Mesenchymal stem cell (in vitro differentiated cells and primary cell): ENCODE measurements around the gene STAMBP.

Source experiments
- DNase-seq: peaks from one replicate; pipeline ENCODE4 v3.0.0-alpha.2; 2013
- H2AFZ ChIP-seq: one replicate; pipeline ENCODE4 v1.6.1; 2013; ENCODE audit warnings: low read depth, mild to moderate bottlenecking, control low read depth, inconsistent platforms, low read length, moderate library complexity
- H2AK5ac ChIP-seq: 2 replicates; pipeline ENCODE4 v1.6.1; 2013; ENCODE audit warnings: low read length, moderate library complexity, mild to moderate bottlenecking, inconsistent platforms; ENCODE audit not compliant: severe bottlenecking
- H2BK120ac ChIP-seq: one replicate; pipeline ENCODE4 v1.6.1; 2013; ENCODE audit warnings: low read depth, mild to moderate bottlenecking, inconsistent platforms, low read length, moderate library complexity
- H2BK12ac ChIP-seq, 2 experiments: one replicate each; pipeline ENCODE4 v1.6.1; 2013; ENCODE audit warnings: inconsistent platforms in 2 of 2, low read length in 2 of 2, mild to moderate bottlenecking in 2 of 2, moderate library complexity in 2 of 2, control low read depth in 1 of 2
- H2BK15ac ChIP-seq: one replicate; pipeline ENCODE4 v1.6.1; 2013; ENCODE audit warnings: mild to moderate bottlenecking, low read depth, inconsistent platforms; ENCODE audit not compliant: poor library complexity, severe bottlenecking
- H2BK5ac ChIP-seq: 2 replicates; pipeline ENCODE4 v1.6.1; 2013; ENCODE audit warnings: low read depth, mild to moderate bottlenecking, low read length, control low read depth, inconsistent platforms; ENCODE audit not compliant: poor library complexity, severe bottlenecking
- H3K14ac ChIP-seq, 2 experiments: one replicate each; pipeline ENCODE4 v1.6.1; 2013; ENCODE audit warnings: inconsistent platforms in 2 of 2, low read length in 2 of 2, control low read depth in 1 of 2, mild to moderate bottlenecking in 1 of 2, moderate library complexity in 1 of 2
- H3K18ac ChIP-seq, 2 experiments: one replicate each; pipeline ENCODE4 v1.6.1; 2013; ENCODE audit warnings: inconsistent platforms in 2 of 2, low read length in 2 of 2, control low read depth in 1 of 2, low read depth in 1 of 2, mild to moderate bottlenecking in 1 of 2
- H3K23ac ChIP-seq, 2 experiments: one replicate each; pipeline ENCODE4 v1.6.1; 2013; ENCODE audit warnings: inconsistent platforms in 2 of 2, low read length in 2 of 2, mild to moderate bottlenecking in 2 of 2, moderate library complexity in 2 of 2, control low read depth in 1 of 2
- H3K27ac ChIP-seq: 2 replicates; pipeline ENCODE4 v1.5.1; 2013; ENCODE audit warnings: mild to moderate bottlenecking, moderate library complexity, low read length, control low read depth, inconsistent platforms; ENCODE audit not compliant: poor library complexity, severe bottlenecking
- H3K27me3 ChIP-seq, 2 experiments: 2 replicates each; pipeline versions ENCODE4 v1.6.1 to v1.7.0; 2013; ENCODE audit warnings: low read length in 2 of 2, mild to moderate bottlenecking in 2 of 2, moderate library complexity in 2 of 2, control low read depth in 1 of 2, inconsistent platforms in 1 of 2; ENCODE audit not compliant: control insufficient read depth in 1 of 2, insufficient read depth in 1 of 2
- H3K36me3 ChIP-seq, 2 experiments: 2 replicates each; pipeline versions ENCODE4 v1.6.1 to v1.7.0; 2013; ENCODE audit warnings: low read length in 2 of 2, control low read depth in 1 of 2, inconsistent platforms in 1 of 2, low read depth in 1 of 2, mild to moderate bottlenecking in 1 of 2; ENCODE audit not compliant: insufficient read depth in 2 of 2, control insufficient read depth in 1 of 2
- H3K4ac ChIP-seq, 2 experiments: one replicate each; pipeline ENCODE4 v1.6.1; 2013; ENCODE audit warnings: inconsistent platforms in 2 of 2, low read length in 2 of 2, mild to moderate bottlenecking in 2 of 2, moderate library complexity in 2 of 2, control low read depth in 1 of 2, low read depth in 1 of 2
- H3K4me1 ChIP-seq: 2 replicates; pipeline ENCODE4 v1.6.1; 2013; ENCODE audit warnings: low read depth, low read length, control low read depth; ENCODE audit not compliant: control insufficient read depth, insufficient read depth
- H3K4me2 ChIP-seq: 2 replicates; pipeline ENCODE4 v1.6.1; 2013; ENCODE audit warnings: low read length, mild to moderate bottlenecking, inconsistent platforms; ENCODE audit not compliant: poor library complexity, severe bottlenecking
- H3K4me3 ChIP-seq, 2 experiments: 2 replicates each; pipeline versions ENCODE4 v1.5.1 to v1.7.0; 2013; ENCODE audit warnings: low read length in 2 of 2, mild to moderate bottlenecking in 2 of 2, control low read depth in 1 of 2, low read depth in 1 of 2; ENCODE audit not compliant: insufficient read depth in 1 of 2
- H3K79me1 ChIP-seq: replicated peaks from 2 replicates; pipeline ENCODE4 v1.6.1; 2013; ENCODE audit warnings: mild to moderate bottlenecking, control low read depth, low read length, inconsistent platforms; ENCODE audit not compliant: poor library complexity, severe bottlenecking
- H3K9ac ChIP-seq: 2 replicates; pipeline ENCODE4 v1.7.0; 2013; ENCODE audit warnings: mild to moderate bottlenecking, low read length, moderate library complexity
- H3K9me3 ChIP-seq: 2 replicates; pipeline ENCODE4 v1.7.0; 2013; ENCODE audit warnings: mild to moderate bottlenecking, low read length; ENCODE audit not compliant: control insufficient read depth
- H4K8ac ChIP-seq: one replicate; pipeline ENCODE4 v1.6.1; 2013; ENCODE audit warnings: inconsistent platforms, mild to moderate bottlenecking, low read length, moderate library complexity
- H4K91ac ChIP-seq: one replicate; pipeline ENCODE4 v1.6.1; 2013; ENCODE audit warnings: mild to moderate bottlenecking, low read length, inconsistent platforms
- WGBS: methylation state at CpG from one replicate; pipeline ENCODE4 v1.1.7; 2013; ENCODE audit warnings: mixed read lengths; 5-methylcytosine and 5-hydroxymethylcytosine counted together

The STAMBP gene

DNA sequence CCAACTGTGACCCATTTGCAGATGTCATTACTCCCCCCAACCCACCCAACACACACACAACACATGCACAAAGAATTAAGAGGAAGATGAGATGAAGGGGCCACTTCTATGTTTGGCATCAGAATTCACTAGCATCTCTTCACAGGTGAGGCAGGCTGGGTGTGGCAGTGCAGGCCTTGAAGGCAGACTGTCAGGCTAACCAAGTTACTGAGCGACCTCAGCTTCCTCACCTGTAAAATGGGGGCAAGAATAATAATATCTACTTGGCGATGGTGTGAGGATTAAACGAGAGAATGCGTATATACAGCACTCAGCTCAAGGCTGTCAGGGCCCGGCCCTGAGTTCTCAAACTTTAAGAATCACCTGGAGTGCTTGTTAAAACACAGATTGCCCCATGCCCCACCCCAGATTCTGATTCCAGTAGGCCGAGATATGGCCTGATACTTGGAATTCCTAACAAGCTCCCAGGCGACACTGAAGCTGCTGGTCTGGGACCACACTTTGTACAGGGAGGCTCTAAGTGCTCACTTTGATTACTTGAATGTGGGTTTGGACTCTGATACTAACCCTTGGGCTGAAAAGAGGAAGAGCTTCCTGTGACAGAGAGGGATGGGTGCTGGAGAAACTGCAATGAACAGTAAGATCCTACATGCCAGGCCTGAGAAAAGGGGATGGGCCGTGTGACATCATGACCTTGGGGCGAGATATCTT lies 65.2 kb downstream of the STAMBP start:
- Histone ChIP-seq H2BK120ac (no peak overlapping the region), H3K9me3 (no peaks in the 10 kb centered on the region), H3K9ac (no peak overlapping the region), H3K23ac (no peak overlapping the region), H3K4me2 (peak overlapping the region; percentile 12), H4K91ac (no peak overlapping the region), H2AK5ac (peak overlapping the region; percentile 84), H3K36me3 (no peaks in the 10 kb centered on the region), H3K79me1 (peaks cover 12% of the 10 kb centered on the region), H3K27me3 (peaks cover 0 to 73% of the 10 kb centered on the region in 2 experiments), H3K4ac (no peak overlapping the region), H3K18ac (no peak overlapping the region), H2AFZ (no peak overlapping the region), H3K27ac (no peak overlapping the region), H4K8ac (no peak overlapping the region), H3K14ac (no peak overlapping the region), H2BK15ac (no peak overlapping the region), H2BK5ac (no peak overlapping the region), H2BK12ac (no peak overlapping the region), H3K4me3 (peak overlapping the region in 1 of 2 experiments; percentile 34), H3K4me1 (peaks cover 37% of the 10 kb centered on the region)
- WGBS: 91% methylated on average over 9 of the region's 9 CpGs
- DNase-seq: no peak

DNA sequence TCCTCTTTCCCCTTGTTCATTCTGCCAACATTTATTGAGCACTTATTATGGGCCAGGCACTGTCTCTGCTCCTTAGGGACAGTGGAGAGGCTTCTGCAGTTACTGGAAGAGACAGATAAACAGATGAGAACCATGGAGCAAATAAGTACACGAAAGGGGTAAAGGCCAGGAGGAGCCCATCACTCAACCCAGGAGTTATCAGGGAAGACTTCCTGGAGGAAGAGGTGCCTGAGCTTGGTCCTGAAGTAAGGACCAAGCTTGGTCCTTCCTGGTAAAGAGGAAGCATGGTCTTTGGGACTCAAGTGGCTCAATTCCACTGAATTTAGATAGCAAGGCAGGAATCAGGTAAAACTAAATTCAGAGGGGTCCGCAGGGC lies 65.7 kb downstream of the STAMBP start:
- H3K36me3 ChIP-seq: no peaks in the 10 kb centered on the region
- H3K79me1 ChIP-seq: peaks cover 12% of the 10 kb centered on the region
- H4K8ac ChIP-seq: no peak overlapping the region
- no peak overlapping the region for H2BK120ac ChIP-seq
- no peak overlapping the region for H3K4ac ChIP-seq
- no peak overlapping the region for H3K27ac ChIP-seq
- no peak overlapping the region for H3K4me2 ChIP-seq
- no peak overlapping the region for H2AFZ ChIP-seq
- H2BK15ac ChIP-seq: no peak overlapping the region
- H3K14ac ChIP-seq: no peak overlapping the region
- H3K27me3 ChIP-seq: peaks cover 0 to 73% of the 10 kb centered on the region in 2 experiments
- peak overlapping the region; percentile 23 for H2AK5ac ChIP-seq
- peaks cover 37% of the 10 kb centered on the region for H3K4me1 ChIP-seq
- no peak overlapping the region for H2BK5ac ChIP-seq
- no peak overlapping the region for H3K9ac ChIP-seq
- DNase-seq: no peak
- H3K23ac ChIP-seq: no peak overlapping the region
- H3K4me3 ChIP-seq: no peak overlapping the region
- H3K18ac ChIP-seq: no peak overlapping the region
- no peak overlapping the region for H2BK12ac ChIP-seq
- no peaks in the 10 kb centered on the region for H3K9me3 ChIP-seq
- WGBS: 94% methylated on average over 2 of the region's 2 CpGs
- no peak overlapping the region for H4K91ac ChIP-seq

DNA sequence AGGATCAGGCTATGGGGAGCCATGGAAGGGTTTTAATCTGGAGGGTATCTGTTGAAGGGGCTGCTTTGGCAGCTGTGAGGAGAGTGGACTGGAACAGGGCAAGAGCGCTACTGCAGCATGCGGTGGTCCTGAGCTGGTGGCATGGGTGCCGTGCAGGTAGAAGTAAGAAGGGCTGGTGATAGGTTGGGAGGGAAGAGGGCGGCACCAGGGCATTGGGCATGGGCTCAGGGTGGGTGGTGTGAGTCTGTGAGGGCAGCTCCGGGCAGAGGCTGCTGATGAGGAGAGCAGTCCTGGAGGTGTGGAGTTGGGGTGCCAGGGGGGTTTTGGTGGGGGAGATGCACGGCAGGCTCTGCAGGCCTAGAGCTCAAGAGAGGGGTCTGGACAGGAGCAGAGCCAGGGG lies 66.1 kb downstream of the STAMBP start:
- H3K4me2 ChIP-seq: peak overlapping the region; percentile 0
- no peak overlapping the region for H3K27ac ChIP-seq
- H2BK12ac ChIP-seq: no peak overlapping the region
- H3K9ac ChIP-seq: no peak overlapping the region
- H2BK120ac ChIP-seq: no peak overlapping the region
- no peak overlapping the region for H2BK15ac ChIP-seq
- H3K27me3 ChIP-seq: peaks cover 0 to 73% of the 10 kb centered on the region in 2 experiments
- no peaks in the 10 kb centered on the region for H3K36me3 ChIP-seq
- no peak for DNase-seq
- H3K14ac ChIP-seq: no peak overlapping the region
- no peak overlapping the region for H4K8ac ChIP-seq
- peak overlapping the region in 1 of 2 experiments; percentile 26 for H3K23ac ChIP-seq
- H4K91ac ChIP-seq: no peak overlapping the region
- WGBS: 79% methylated on average over 6 of the region's 6 CpGs
- H3K4ac ChIP-seq: no peak overlapping the region
- peak overlapping the region; percentile 17 for H2AK5ac ChIP-seq
- no peak overlapping the region for H2BK5ac ChIP-seq
- H3K4me3 ChIP-seq: no peak overlapping the region
- H3K18ac ChIP-seq: no peak overlapping the region
- H3K4me1 ChIP-seq: peaks cover 37% of the 10 kb centered on the region
- peaks cover 13% of the 10 kb centered on the region for H3K79me1 ChIP-seq
- no peak overlapping the region for H2AFZ ChIP-seq
- H3K9me3 ChIP-seq: no peaks in the 10 kb centered on the region

DNA sequence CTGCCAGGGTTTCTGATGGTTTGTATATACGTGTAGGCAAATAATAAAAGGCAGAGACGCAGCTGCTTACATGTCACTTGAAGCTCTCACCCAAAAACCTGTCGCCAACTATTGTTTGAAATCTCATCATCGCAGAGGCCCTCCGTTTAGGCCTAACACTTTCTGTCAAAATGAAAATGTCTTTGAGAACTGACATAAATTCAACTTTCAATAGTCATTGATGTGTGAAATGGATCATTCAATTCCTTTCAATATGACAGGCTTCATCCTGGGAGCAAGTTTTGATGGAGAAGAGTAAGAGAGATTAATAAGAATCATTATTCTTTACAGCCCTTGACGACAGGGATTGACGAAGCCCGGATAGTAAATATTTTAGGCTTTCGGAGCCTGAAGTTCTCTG lies 66.7 kb downstream of the STAMBP start:
- peaks cover 16% of the 10 kb centered on the region for H3K79me1 ChIP-seq

More for the DNA sequence above, 66.7 kb downstream of the STAMBP start:
- WGBS: 94% methylated on average over 2 of the region's 9 CpGs
- H2BK5ac ChIP-seq: no peak overlapping the region
- H2BK15ac ChIP-seq: no peak overlapping the region
- H2BK12ac ChIP-seq: no peak overlapping the region
- H2AFZ ChIP-seq: no peak overlapping the region
- no peak overlapping the region for H3K14ac ChIP-seq
- no peak overlapping the region for H4K8ac ChIP-seq
- H3K4me1 ChIP-seq: peaks cover 34% of the 10 kb centered on the region
- H3K9me3 ChIP-seq: no peaks in the 10 kb centered on the region
- H3K4me2 ChIP-seq: no peak overlapping the region
- H3K27me3 ChIP-seq: peaks cover 0 to 73% of the 10 kb centered on the region in 2 experiments
- H2AK5ac ChIP-seq: no peak overlapping the region
- no peak overlapping the region for H4K91ac ChIP-seq
- H3K23ac ChIP-seq: no peak overlapping the region
- DNase-seq: no peak
- H3K18ac ChIP-seq: no peak overlapping the region
- no peak overlapping the region for H3K4ac ChIP-seq
- no peak overlapping the region for H2BK120ac ChIP-seq
- H3K4me3 ChIP-seq: no peak overlapping the region
- no peak overlapping the region for H3K27ac ChIP-seq
- no peak overlapping the region for H3K9ac ChIP-seq
- no peaks in the 10 kb centered on the region for H3K36me3 ChIP-seq
